A673 (cell line): ENCODE data around the gene ABCC10. TPM values are rescaled to one million over a fixed set of nuclear protein-coding genes. Genes with fewer than 3 reads are reported as not detected.
"Not testable (repeated sequence)": the region's sequence is repeated elsewhere in the genome, so short reads cannot be mapped to it uniquely, and the experiment has no call there.

Experiments
- BruUV-seq: library from RNA; stranded (reverse); fragments of 400-500 nt; replicated peaks from 2 replicates; lab custom pipeline; 2021; lab: Mats Ljungman, UMichigan
- CTCF ChIA-PET: fragments of 300-600 bp; sonication (Branson Sonifier 250); formaldehyde crosslinking; loops from one replicate; lab custom pipeline; 2022; ENCODE audit warnings: antibody characterized with exemption; lab: Charles Lee
- POLR2A ChIA-PET: fragments of 300-600 bp; sonication (Branson Sonifier 250); formaldehyde crosslinking; loops from one replicate; lab custom pipeline; 2022; ENCODE audit warnings: antibody characterized with exemption; ENCODE audit not compliant: low non-redundant PET; lab: Charles Lee
- DNase-seq: peaks from one replicate; pipeline ENCODE4 v3.0.0-alpha.2; 2015; ENCODE audit warnings: low spot score
- H3K27ac ChIP-seq: fragments of 200-600 bp; sonication (generic); 2 replicates; pipeline ENCODE4 v1.5.1; 2016; ENCODE audit warnings: mixed run types, low read depth, mild to moderate bottlenecking, mixed read lengths, antibody characterized with exemption, low read length; ENCODE audit not compliant: poor library complexity, severe bottlenecking
- H3K27me3 ChIP-seq: fragments of 200-600 bp; sonication (generic); replicated peaks from 2 replicates; pipeline ENCODE4 v1.6.1; 2017; ENCODE audit warnings: mixed run types, low read depth, mild to moderate bottlenecking, mixed read lengths, antibody characterized with exemption, low read length; ENCODE audit not compliant: insufficient read depth, poor library complexity
- H3K36me3 ChIP-seq: fragments of 200-600 bp; sonication (generic); 2 replicates; pipeline ENCODE4 v1.6.1; 2016; ENCODE audit warnings: mixed run types, mild to moderate bottlenecking, mixed read lengths, antibody characterized with exemption, low read length; ENCODE audit not compliant: insufficient read depth, poor library complexity, severe bottlenecking
- H3K4me1 ChIP-seq: fragments of 200-600 bp; sonication (generic); 2 replicates; pipeline ENCODE4 v1.6.1; 2017; ENCODE audit warnings: mixed run types, mild to moderate bottlenecking, mixed read lengths, antibody characterized with exemption, low read length; ENCODE audit not compliant: insufficient read depth, poor library complexity, severe bottlenecking
- H3K4me3 ChIP-seq: fragments of 200-600 bp; sonication (generic); 2 replicates; pipeline ENCODE4 v1.5.1; 2016; ENCODE audit warnings: low read depth, mixed run types, mild to moderate bottlenecking, mixed read lengths, low read length; ENCODE audit not compliant: poor library complexity, severe bottlenecking
- H3K9me3 ChIP-seq: fragments of 200-600 bp; sonication (generic); 2 replicates; pipeline ENCODE4 v1.6.1; 2016; ENCODE audit warnings: mixed run types, low read depth, mild to moderate bottlenecking, mixed read lengths, antibody characterized with exemption, low read length; ENCODE audit not compliant: poor library complexity, severe bottlenecking
- EZH2 ChIP-seq: fragments of 200-600 bp; sonication (generic); IDR thresholded peaks from 2 replicates; pipeline ENCODE4 v1.6.1; 2017; ENCODE audit warnings: borderline replicate concordance, low read depth, mild to moderate bottlenecking, mixed read lengths, antibody characterized with exemption, low read length; ENCODE audit not compliant: poor library complexity, severe bottlenecking
- intact Hi-C: fragments of 100-400 bp; cut with micrococcal nuclease; formaldehyde crosslinking; loops from one replicate; pipeline ENCODE4 v1.10.0; 2022; ENCODE audit not compliant: unreplicated experiment
- total RNA-seq: library from RNA; stranded (reverse); gene quantifications from 2 replicates; pipeline ENCODE4 v1.2.3, GENCODE V29; 2021
- TF ChIP-seq, protein P1 (sequence below): fragments of 300-800, 200-600 bp; sonication (generic); conservative IDR thresholded peaks from 2 replicates; pipeline ENCODE4 v1.5.1; 2017; ENCODE audit warnings: low read depth, mild to moderate bottlenecking, antibody characterized with exemption, low read length, moderate library complexity, mixed read lengths

Gene ABCC10
- total RNA-seq, 1 experiment from 2014 or later: 46.4 TPM

DNA sequence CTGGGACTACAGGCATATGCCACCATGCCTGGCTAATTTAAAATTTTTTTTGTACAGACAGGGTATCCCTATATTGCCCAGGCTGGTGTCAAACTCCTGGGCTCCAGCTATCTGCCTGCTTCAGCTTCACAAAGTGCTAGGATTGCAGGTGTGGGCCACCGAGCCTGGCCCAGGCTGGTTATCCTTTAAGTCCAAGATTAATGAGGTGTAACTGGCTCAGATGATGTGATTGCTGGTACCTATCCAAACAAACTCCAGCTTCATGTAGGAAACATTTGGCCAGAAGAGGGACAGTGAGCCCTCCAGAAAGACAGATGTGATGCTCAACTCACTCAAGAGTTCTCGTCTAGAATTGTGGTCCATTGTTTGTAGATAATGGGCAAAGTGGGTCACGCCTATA, 48.7 kb upstream of the ABCC10 start:
- TF ChIP-seq, protein P1, sequence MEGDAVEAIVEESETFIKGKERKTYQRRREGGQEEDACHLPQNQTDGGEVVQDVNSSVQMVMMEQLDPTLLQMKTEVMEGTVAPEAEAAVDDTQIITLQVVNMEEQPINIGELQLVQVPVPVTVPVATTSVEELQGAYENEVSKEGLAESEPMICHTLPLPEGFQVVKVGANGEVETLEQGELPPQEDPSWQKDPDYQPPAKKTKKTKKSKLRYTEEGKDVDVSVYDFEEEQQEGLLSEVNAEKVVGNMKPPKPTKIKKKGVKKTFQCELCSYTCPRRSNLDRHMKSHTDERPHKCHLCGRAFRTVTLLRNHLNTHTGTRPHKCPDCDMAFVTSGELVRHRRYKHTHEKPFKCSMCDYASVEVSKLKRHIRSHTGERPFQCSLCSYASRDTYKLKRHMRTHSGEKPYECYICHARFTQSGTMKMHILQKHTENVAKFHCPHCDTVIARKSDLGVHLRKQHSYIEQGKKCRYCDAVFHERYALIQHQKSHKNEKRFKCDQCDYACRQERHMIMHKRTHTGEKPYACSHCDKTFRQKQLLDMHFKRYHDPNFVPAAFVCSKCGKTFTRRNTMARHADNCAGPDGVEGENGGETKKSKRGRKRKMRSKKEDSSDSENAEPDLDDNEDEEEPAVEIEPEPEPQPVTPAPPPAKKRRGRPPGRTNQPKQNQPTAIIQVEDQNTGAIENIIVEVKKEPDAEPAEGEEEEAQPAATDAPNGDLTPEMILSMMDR: no peak
- no peak for TF ChIP-seq EZH2
- intact Hi-C loops: no loop called here
- DNase-seq: no peak
- H3K27ac ChIP-seq: no peak overlapping the region
- POLR2A ChIA-PET: no interaction called here
- BruUV-seq: no TSS peak
- H3K4me1 ChIP-seq: no peaks in the 10 kb centered on the region
- no peaks in the 10 kb centered on the region for H3K27me3 ChIP-seq
- CTCF ChIA-PET: interaction anchor here (0.6 kb wide), 2 partner anchors 234 to 265 kb away, joined by 3 to 4 read pairs; no protein-coding TSS in a partner anchor
- no peaks in the 10 kb centered on the region for H3K36me3 ChIP-seq
- no peak overlapping the region for H3K4me3 ChIP-seq
- H3K9me3 ChIP-seq: no peaks in the 10 kb centered on the region

DNA sequence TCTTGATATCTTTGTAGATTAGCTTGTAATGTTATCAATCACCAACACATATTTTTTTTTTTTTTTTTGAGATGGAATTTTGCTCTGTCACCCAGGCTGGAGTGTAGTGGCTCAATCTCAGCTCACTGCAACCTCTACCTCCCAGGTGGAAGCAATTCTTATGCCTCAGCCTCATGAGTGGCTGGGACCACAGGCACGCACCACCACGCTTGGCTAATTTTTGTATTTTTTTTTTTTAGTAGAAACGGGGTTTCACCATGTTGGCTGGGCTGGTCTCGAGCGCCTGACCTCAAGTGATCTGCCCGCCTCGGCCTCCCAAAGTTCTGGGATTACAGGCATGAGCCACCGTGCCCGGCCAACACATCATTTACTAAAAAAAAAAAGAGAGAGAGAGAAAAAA, 46.5 kb upstream of the ABCC10 start:
- H3K27me3 ChIP-seq, CTCF ChIA-PET, H3K9me3 ChIP-seq, DNase-seq, BruUV-seq, POLR2A ChIA-PET, H3K36me3 ChIP-seq, intact Hi-C loops, H3K4me1 ChIP-seq, H3K4me3 ChIP-seq, H3K27ac ChIP-seq: not testable (repeated sequence)

DNA sequence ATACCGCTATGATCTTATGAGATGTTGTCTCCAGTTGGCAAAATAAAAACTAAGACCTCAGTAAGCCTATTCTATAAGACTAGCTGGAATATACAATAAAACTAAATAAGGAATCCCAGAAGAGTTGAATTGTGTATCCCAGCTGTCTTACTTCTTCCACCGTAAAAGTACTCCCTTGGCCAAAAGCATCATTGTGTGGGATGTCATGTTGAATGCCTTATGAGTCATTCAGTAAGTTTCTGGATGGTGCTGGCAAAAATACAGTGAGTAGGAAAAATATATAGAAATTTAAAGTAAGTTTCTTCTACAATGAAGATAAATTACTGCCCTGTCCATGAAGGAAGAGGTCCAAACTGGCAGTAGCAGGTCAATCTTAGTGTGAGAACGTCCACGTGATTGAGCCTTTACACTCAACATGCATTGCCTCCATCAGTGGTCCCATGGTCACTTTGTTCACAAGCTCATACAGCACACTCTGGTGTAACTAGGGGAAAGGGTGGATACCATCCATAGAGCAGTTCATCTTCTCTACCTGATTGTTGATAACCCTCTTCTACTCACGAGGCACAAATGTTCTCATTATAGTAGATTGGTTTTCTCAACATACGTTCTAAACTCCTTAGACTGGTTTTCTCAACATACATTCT, 44.2 kb upstream of the ABCC10 start:
- H3K9me3 ChIP-seq: no peaks in the 10 kb centered on the region
- TF ChIP-seq, protein P1: no peak
- no peak for TF ChIP-seq EZH2
- H3K27me3 ChIP-seq: no peaks in the 10 kb centered on the region
- no peaks in the 10 kb centered on the region for H3K4me1 ChIP-seq
- H3K4me3 ChIP-seq: no peak overlapping the region
- H3K36me3 ChIP-seq: no peaks in the 10 kb centered on the region
- H3K27ac ChIP-seq: no peak overlapping the region
- BruUV-seq: no TSS peak
- intact Hi-C loops: no loop called here
- ChIA-PET POLR2A (no interaction called here), CTCF (interaction anchor here (0.8 kb wide), 1 partner anchor 123 kb away, joined by 6 read pairs; no protein-coding TSS in a partner anchor)
- DNase-seq: no peak

DNA sequence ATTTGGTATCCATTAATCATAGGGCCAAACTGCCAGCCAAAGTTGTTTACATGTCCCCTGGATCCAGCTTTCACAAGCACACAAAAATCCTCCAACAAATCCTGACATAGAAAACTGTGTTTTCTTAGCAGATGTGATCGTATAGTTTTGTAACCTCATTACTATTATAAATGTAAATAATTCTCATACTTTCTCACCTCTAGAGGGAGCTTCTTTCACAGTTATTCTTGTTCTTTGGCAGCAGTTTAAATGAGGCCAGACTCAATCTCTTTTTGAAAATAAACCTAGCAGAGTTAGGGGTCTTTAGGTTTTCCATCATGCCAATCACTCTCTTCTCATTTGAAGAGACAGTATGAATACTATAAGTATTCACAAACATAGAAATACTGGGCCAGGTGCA, 40.8 kb upstream of the ABCC10 start:
- no peaks in the 10 kb centered on the region for H3K36me3 ChIP-seq
- no peaks in the 10 kb centered on the region for H3K27me3 ChIP-seq
- no peak overlapping the region for H3K4me3 ChIP-seq
- H3K4me1 ChIP-seq: peaks cover 9% of the 10 kb centered on the region
- no peaks in the 10 kb centered on the region for H3K9me3 ChIP-seq
- TF ChIP-seq, protein P1: peak; percentile 74
- no peak for TF ChIP-seq EZH2
- BruUV-seq: no TSS peak
- DNase-seq: peak; percentile 66
- intact Hi-C loops: loop anchor here (2.0 kb wide), 1 partner anchor 120 kb away; no protein-coding TSS in a partner anchor
- CTCF ChIA-PET: interaction anchor here (0.5 to 0.9 kb wide), 2 partner anchors 13 to 16 kb away, joined by 3 to 5 read pairs; no protein-coding TSS in a partner anchor
- H3K27ac ChIP-seq: no peak overlapping the region
- POLR2A ChIA-PET: no interaction called here
